ENCODE data around the gene MALAT1. TPM values are rescaled to one million over a fixed set of nuclear protein-coding genes. Genes with fewer than 3 reads are reported as not detected.

MALAT1 gene
- total RNA-seq (2013; cell fraction: nucleolus; rRNA removed) = 43,172 and 44,148 TPM in 2 replicates
- total RNA-seq (2014; rRNA removed) = 1,917 and 1,986 TPM in 2 replicates
- total RNA-seq (2014; rRNA removed; fragmentation: Illumina TruSeq; extraction: Trizol) = 2,052 and 2,660 TPM in 2 replicates
- total RNA-seq (2021) = 3,939 and 4,883 TPM in 2 replicates
- polyA plus RNA-seq (2011; ENCODE audit: low read depth) = 704 TPM
- 659 and 901 TPM in 2 replicates for polyA plus RNA-seq (2011; rRNA removed)
- 216 and 352 TPM in 2 replicates for polyA plus RNA-seq (2011; cell fraction: cytosol; rRNA removed)
- 4,041 and 4,062 TPM in 2 replicates for polyA plus RNA-seq (2011; cell fraction: nucleus; rRNA removed)
- polyA plus RNA-seq (2012) = 1,013 and 3,952 TPM in 2 replicates
- polyA plus RNA-seq (2014; fragmentation: Illumina TruSeq; extraction: Trizol) = 448 and 686 TPM in 2 replicates
- 1,000 to 10,000 TPM; 1,593 to 8,160 TPM for polyA plus RNA-seq (2014; fragmentation: Nextera tagmentation; extraction: Ambion mirVana)
- 1,421 and 1,643 TPM in 2 replicates for polyA plus RNA-seq (2014; rRNA removed)
- polyA plus RNA-seq (2016; fragmentation: Nextera tagmentation; extraction: Ambion mirVana) = 1,000 to 10,000 TPM; 6,201 to 6,497 TPM
- polyA minus RNA-seq (2011; rRNA and poly(A)+ RNA removed) = 2,928 and 3,606 TPM in 2 replicates
- 1,627 and 2,358 TPM in 2 replicates for polyA minus RNA-seq (2011; cell fraction: cytosol; rRNA and poly(A)+ RNA removed)
- 12,181 and 12,309 TPM in 2 replicates for polyA minus RNA-seq (2011; cell fraction: nucleus; rRNA and poly(A)+ RNA removed)
- percentile 100 among the genes with signal in this experiment for Bru-seq, nascent RNA
- BruChase-seq, experiment 1, labeled RNA remaining after a 6-hour chase = percentile 100 among the genes with signal in this experiment
- BruChase-seq, experiment 2, labeled RNA remaining after a 2-hour chase = percentile 100 among the genes with signal in this experiment
- long read RNA-seq, experiment 1, full-length matches to known transcripts = 473 of 475 reads
- long read RNA-seq, experiment 1, partial matches to known transcripts = 0 of 475 reads
- long read RNA-seq, experiment 1, other reads (novel, unspliced or antisense) = 2 of 475 reads
- long read RNA-seq, experiment 2, full-length matches to known transcripts = 2,772 of 2,778 reads
- long read RNA-seq, experiment 2, partial matches to known transcripts = 0 of 2,778 reads
- long read RNA-seq, experiment 2, other reads (novel, unspliced or antisense) = 6 of 2,778 reads

DNA sequence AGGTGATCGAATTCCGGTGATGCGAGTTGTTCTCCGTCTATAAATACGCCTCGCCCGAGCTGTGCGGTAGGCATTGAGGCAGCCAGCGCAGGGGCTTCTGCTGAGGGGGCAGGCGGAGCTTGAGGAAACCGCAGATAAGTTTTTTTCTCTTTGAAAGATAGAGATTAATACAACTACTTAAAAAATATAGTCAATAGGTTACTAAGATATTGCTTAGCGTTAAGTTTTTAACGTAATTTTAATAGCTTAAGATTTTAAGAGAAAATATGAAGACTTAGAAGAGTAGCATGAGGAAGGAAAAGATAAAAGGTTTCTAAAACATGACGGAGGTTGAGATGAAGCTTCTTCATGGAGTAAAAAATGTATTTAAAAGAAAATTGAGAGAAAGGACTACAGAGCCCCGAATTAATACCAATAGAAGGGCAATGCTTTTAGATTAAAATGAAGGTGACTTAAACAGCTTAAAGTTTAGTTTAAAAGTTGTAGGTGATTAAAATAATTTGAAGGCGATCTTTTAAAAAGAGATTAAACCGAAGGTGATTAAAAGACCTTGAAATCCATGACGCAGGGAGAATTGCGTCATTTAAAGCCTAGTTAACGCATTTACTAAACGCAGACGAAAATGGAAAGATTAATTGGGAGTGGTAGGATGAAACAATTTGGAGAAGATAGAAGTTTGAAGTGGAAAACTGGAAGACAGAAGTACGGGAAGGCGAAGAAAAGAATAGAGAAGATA, at the start of gene MALAT1:
Gene MALAT1, plus strand, starts transcription at position 69 of the 736 bp plus-strand sequence.
- intact Hi-C loops (cut with micrococcal nuclease; ENCODE audit: unreplicated experiment) = loop anchor here (5.0 kb wide), 2 partner anchors 42 to 117 kb away; partner anchors contain the start of gene SLC25A45
- peaks cover 0 to 15% of the 10 kb centered on the region in 2 experiments for H3K36me3 ChIP-seq (ENCODE audit: control insufficient read depth in 2 of 2, insufficient read depth in 2 of 2, low read length in 1 of 2)
- peak within 1 kb of the TSS; percentile 98 for H3K4me3 ChIP-seq
- DNase-seq (ENCODE audit: low read depth, low spot score) (peak; percentile 82), ATAC-seq (peak; percentile 23), FAIRE-seq (peak; percentile 64)
- peak within 1 kb of the TSS; percentile 100 for H3K27ac ChIP-seq (ENCODE audit: control insufficient read depth, insufficient read depth)
- RAD21 ChIA-PET (ENCODE audit: unreplicated experiment) = interaction anchor here (0.8 to 14.2 kb wide), 19 partner anchors 9 to 626 kb away, joined by 3 to 282 read pairs (median 4); partner anchors contain the start of genes DPF2, FRMD8 and NEAT1
- no peaks in the 10 kb centered on the region; the same call in none of the 2 replicates for H4K20me1 ChIP-seq (ENCODE audit: control insufficient read depth, insufficient read depth)
- under 1% methylated on average over 24 of the region's 24 CpGs for WGBS (ENCODE audit: insufficient coverage, insufficient replicate concordance, low lambda C conversion rate, missing lambda C conversion rate)
- peak within 1 kb of the TSS; percentile 20; the same call in 1 of the 2 replicates for H2AFZ ChIP-seq (ENCODE audit: control insufficient read depth, low read depth, low read length)
- peaks cover 20% of the 10 kb centered on the region for H3K4me1 ChIP-seq (ENCODE audit: control insufficient read depth, insufficient read depth, low read length)
- peak within 1 kb of the TSS; percentile 93 for H3K4me2 ChIP-seq (ENCODE audit: control insufficient read depth, insufficient read depth)
- in situ Hi-C loops (cut with MboI) = no loop called here
- peak within 1 kb of the TSS; percentile 100 for H3K9ac ChIP-seq (ENCODE audit: control insufficient read depth, insufficient read depth, low read length)
- H3K27me3 ChIP-seq (replicated peaks in 1 of 2; ENCODE audit: control insufficient read depth in 2 of 2, insufficient read depth in 2 of 2, low read length in 1 of 2) = no peaks in the 10 kb centered on the region
- H3K9me3 ChIP-seq (replicated peaks; ENCODE audit: control insufficient read depth, insufficient read depth, low read length) = no peaks in the 10 kb centered on the region
- POLR2A ChIA-PET = interaction anchor here (0.7 to 16.2 kb wide), 22 partner anchors 7 to 237 kb away, joined by 3 to 429 read pairs (median 6); partner anchors contain the start of genes NEAT1, SCYL1, SIPA1 and ZNRD2
- BruUV-seq (replicated peaks) = no TSS peak
- SMC1A ChIA-PET (ENCODE audit: uncharacterized antibody, unreplicated experiment) = interaction anchor here (1.1 to 19.3 kb wide), 10 partner anchors 7 to 81 kb away, joined by 3 to 481 read pairs (median 19); partner anchors contain the start of gene NEAT1
- CTCF ChIA-PET = interaction anchor here (0.6 to 27.9 kb wide), 11 partner anchors 8 to 167 kb away, joined by 3 to 728 read pairs (median 5); partner anchors contain the start of gene NEAT1
- peaks cover 94% of the 10 kb centered on the region for H3K79me2 ChIP-seq (ENCODE audit: control insufficient read depth, insufficient read depth, low read length)
- TF ChIP-seq PAX5 (IDR thresholded peaks at IDR 0.05; ENCODE audit: borderline replicate concordance, low read depth, low read length) (peak; percentile 81; the same call in 1 of the 2 replicates), HCFC1 (IDR thresholded peaks at IDR 0.05; ENCODE audit: low read length) (peak; percentile 62), CHD4 (IDR thresholded peaks at IDR 0.05) (no peak), BCL11A (IDR thresholded peaks at IDR 0.05; ENCODE audit: low read depth, low read length) (peak; percentile 82), SMC3 (IDR thresholded peaks at IDR 0.05; ENCODE audit: borderline replicate concordance, low read length) (peak; percentile 5; the same call in 1 of the 2 replicates), JUNB (IDR thresholded peaks at IDR 0.05) (peak; percentile 47; the same call in 1 of the 2 replicates), CHD2 (IDR thresholded peaks at IDR 0.05; ENCODE audit: borderline replicate concordance, low read depth, low read length) (peak; percentile 97), PAX8 (IDR thresholded peaks at IDR 0.05) (no peak; the same call in 1 of the 2 replicates), NR2C1 (IDR thresholded peaks at IDR 0.05) (no peak), NFYB (IDR thresholded peaks at IDR 0.05; ENCODE audit: insufficient read depth, low read depth, low read length) (no peak), TCF3 (IDR thresholded peaks at IDR 0.05; ENCODE audit: borderline replicate concordance, insufficient read depth, low read depth, low read length) (peak; percentile 98), NR2F1 (conservative IDR thresholded peaks at IDR 0.05) (0 out of 2 replicates have a peak, but pooled peaks have one; percentile 7), POU2F2 (IDR thresholded peaks at IDR 0.05; ENCODE audit: borderline replicate concordance, low read depth, low read length) (peak; percentile 100)
- TF ChIP-seq, protein P1, sequence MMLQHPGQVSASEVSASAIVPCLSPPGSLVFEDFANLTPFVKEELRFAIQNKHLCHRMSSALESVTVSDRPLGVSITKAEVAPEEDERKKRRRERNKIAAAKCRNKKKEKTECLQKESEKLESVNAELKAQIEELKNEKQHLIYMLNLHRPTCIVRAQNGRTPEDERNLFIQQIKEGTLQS (IDR thresholded peaks at IDR 0.05; ENCODE audit: borderline replicate concordance, extremely low read depth, low read depth, low read length) = no peak
- TF ChIP-seq, protein P2, sequence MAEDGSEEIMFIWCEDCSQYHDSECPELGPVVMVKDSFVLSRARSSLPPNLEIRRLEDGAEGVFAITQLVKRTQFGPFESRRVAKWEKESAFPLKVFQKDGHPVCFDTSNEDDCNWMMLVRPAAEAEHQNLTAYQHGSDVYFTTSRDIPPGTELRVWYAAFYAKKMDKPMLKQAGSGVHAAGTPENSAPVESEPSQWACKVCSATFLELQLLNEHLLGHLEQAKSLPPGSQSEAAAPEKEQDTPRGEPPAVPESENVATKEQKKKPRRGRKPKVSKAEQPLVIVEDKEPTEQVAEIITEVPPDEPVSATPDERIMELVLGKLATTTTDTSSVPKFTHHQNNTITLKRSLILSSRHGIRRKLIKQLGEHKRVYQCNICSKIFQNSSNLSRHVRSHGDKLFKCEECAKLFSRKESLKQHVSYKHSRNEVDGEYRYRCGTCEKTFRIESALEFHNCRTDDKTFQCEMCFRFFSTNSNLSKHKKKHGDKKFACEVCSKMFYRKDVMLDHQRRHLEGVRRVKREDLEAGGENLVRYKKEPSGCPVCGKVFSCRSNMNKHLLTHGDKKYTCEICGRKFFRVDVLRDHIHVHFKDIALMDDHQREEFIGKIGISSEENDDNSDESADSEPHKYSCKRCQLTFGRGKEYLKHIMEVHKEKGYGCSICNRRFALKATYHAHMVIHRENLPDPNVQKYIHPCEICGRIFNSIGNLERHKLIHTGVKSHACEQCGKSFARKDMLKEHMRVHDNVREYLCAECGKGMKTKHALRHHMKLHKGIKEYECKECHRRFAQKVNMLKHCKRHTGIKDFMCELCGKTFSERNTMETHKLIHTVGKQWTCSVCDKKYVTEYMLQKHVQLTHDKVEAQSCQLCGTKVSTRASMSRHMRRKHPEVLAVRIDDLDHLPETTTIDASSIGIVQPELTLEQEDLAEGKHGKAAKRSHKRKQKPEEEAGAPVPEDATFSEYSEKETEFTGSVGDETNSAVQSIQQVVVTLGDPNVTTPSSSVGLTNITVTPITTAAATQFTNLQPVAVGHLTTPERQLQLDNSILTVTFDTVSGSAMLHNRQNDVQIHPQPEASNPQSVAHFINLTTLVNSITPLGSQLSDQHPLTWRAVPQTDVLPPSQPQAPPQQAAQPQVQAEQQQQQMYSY (CRISPR knock-in tag; IDR thresholded peaks at IDR 0.05) = peak; percentile 97; the same call in 1 of the 2 replicates

Measured in GM12878 (cell line).